IMR-90 (cell line): ENCODE measurements around the gene TENM4. TPM values are rescaled to one million over a fixed set of nuclear protein-coding genes. Genes with fewer than 3 reads are reported as not detected.

Source experiments
- ATAC-seq: fragments of 200-7000 bp; cut with Tn5 transposase; 2 replicates; pipeline ENCODE4 v1.9.1; 2020; ENCODE audit warnings: low read depth, mild to moderate bottlenecking, moderate library complexity
- BruUV-seq: library from RNA; stranded (reverse); fragments of 400-500 nt; replicated peaks from 2 replicates; lab custom pipeline; 2021; lab: Mats Ljungman, UMichigan
- CTCF ChIA-PET: fragments of 300-600 bp; formaldehyde crosslinking; extraction: SDS; loops from one replicate; lab custom pipeline; 2021; ENCODE audit warnings: antibody characterized with exemption; lab: Yijun Ruan, JAX
- POLR2A ChIA-PET: fragments of 300-600 bp; sonication (Branson Sonifier 250); formaldehyde crosslinking; loops from one replicate; lab custom pipeline; 2022; ENCODE audit warnings: antibody characterized with exemption; ENCODE audit not compliant: unreplicated experiment; lab: Charles Lee
- DNase-seq: peaks from one replicate; pipeline ENCODE4 v3.0.0; 2013
- H2AFZ ChIP-seq: replicated peaks from 2 replicates; pipeline ENCODE3; 2013; ENCODE audit warnings: low read length, mild to moderate bottlenecking; ENCODE audit not compliant: poor library complexity
- H2AK5ac ChIP-seq: 2 replicates; pipeline ENCODE4 v1.6.1; 2013; ENCODE audit warnings: low read depth, low read length, inconsistent platforms
- H2AK9ac ChIP-seq: replicated peaks from 2 replicates; pipeline ENCODE3; 2013; ENCODE audit warnings: mild to moderate bottlenecking, low read depth, low read length, moderate library complexity; ENCODE audit not compliant: poor library complexity
- H2BK120ac ChIP-seq: 2 replicates; pipeline ENCODE4 v1.6.1; 2013; ENCODE audit warnings: low read depth, low read length, inconsistent platforms
- H2BK15ac ChIP-seq: 3 replicates; pipeline ENCODE4 v1.6.1; 2013; ENCODE audit warnings: low read depth, low read length, inconsistent platforms
- H2BK20ac ChIP-seq: 2 replicates; pipeline ENCODE4 v1.6.1; 2013; ENCODE audit warnings: low read depth, mild to moderate bottlenecking, inconsistent platforms, low read length, moderate library complexity
- H2BK5ac ChIP-seq: 2 replicates; pipeline ENCODE4 v1.6.1; 2013; ENCODE audit warnings: mild to moderate bottlenecking, low read depth, low read length, inconsistent platforms; ENCODE audit not compliant: poor library complexity, severe bottlenecking
- H3K14ac ChIP-seq: replicated peaks from 2 replicates; pipeline ENCODE4 v1.6.1; 2013; ENCODE audit warnings: low read depth, low read length, inconsistent platforms
- H3K18ac ChIP-seq: 2 replicates; pipeline ENCODE4 v1.6.1; 2013; ENCODE audit warnings: low read depth, low read length, control low read depth
- H3K23ac ChIP-seq: 2 replicates; pipeline ENCODE4 v1.6.1; 2013; ENCODE audit warnings: low read depth, low read length, inconsistent platforms
- H3K27ac ChIP-seq: 2 replicates; pipeline ENCODE4 v1.5.1; 2013; ENCODE audit warnings: mild to moderate bottlenecking, control low read depth, low read length; ENCODE audit not compliant: insufficient read depth
- H3K27me3 ChIP-seq: 2 replicates; pipeline ENCODE4 v1.6.1; 2013; ENCODE audit warnings: low read length; ENCODE audit not compliant: control insufficient read depth, insufficient read depth
- H3K36me3 ChIP-seq: 2 replicates; pipeline ENCODE4 v1.6.1; 2013; ENCODE audit warnings: low read length, mixed read lengths; ENCODE audit not compliant: control insufficient read depth, insufficient read depth
- H3K4ac ChIP-seq: 2 replicates; pipeline ENCODE4 v1.6.1; 2013; ENCODE audit warnings: low read depth, low read length, inconsistent platforms
- H3K4me1 ChIP-seq: 2 replicates; pipeline ENCODE4 v1.6.1; 2013; ENCODE audit warnings: low read length, mixed read lengths; ENCODE audit not compliant: control insufficient read depth, insufficient read depth
- H3K4me2 ChIP-seq: 2 replicates; pipeline ENCODE4 v1.6.1; 2013; ENCODE audit warnings: low read depth, mild to moderate bottlenecking, control low read depth, low read length, moderate library complexity
- H3K4me3 ChIP-seq: 2 replicates; pipeline ENCODE4 v1.5.1; 2013; ENCODE audit warnings: low read depth, mild to moderate bottlenecking, control low read depth, low read length, moderate library complexity; ENCODE audit not compliant: insufficient read depth
- H3K56ac ChIP-seq: 2 replicates; pipeline ENCODE4 v1.6.1; 2013; ENCODE audit warnings: low read length, inconsistent platforms; ENCODE audit not compliant: insufficient read depth; ENCODE audit errors: extremely low read depth
- H3K79me1 ChIP-seq, 2 experiments: 2 replicates each; pipeline ENCODE4 v1.6.1; 2013; ENCODE audit warnings: low read length in 2 of 2, inconsistent platforms in 1 of 2, low read depth in 1 of 2
- H3K9ac ChIP-seq: 2 replicates; pipeline ENCODE4 v1.6.1; 2013; ENCODE audit warnings: low read depth, low read length, control low read depth
- H3K9me1 ChIP-seq: 2 replicates; pipeline ENCODE4 v1.6.1; 2013; ENCODE audit warnings: low read length, inconsistent platforms; ENCODE audit not compliant: insufficient read depth
- H3K9me3 ChIP-seq: 2 replicates; pipeline ENCODE4 v1.6.1; 2013; ENCODE audit warnings: low read length; ENCODE audit not compliant: control insufficient read depth, insufficient read depth
- H4K20me1 ChIP-seq: 2 replicates; pipeline ENCODE4 v1.6.1; 2013; ENCODE audit warnings: low read length, inconsistent platforms; ENCODE audit not compliant: insufficient read depth
- H4K5ac ChIP-seq: 2 replicates; pipeline ENCODE4 v1.6.1; 2013; ENCODE audit warnings: mild to moderate bottlenecking, low read depth, low read length, control low read depth
- H4K8ac ChIP-seq, 2 experiments: 2 replicates each; pipeline ENCODE4 v1.6.1; 2013; ENCODE audit warnings: low read depth in 2 of 2, low read length in 2 of 2, control low read depth in 1 of 2, inconsistent platforms in 1 of 2
- H4K91ac ChIP-seq: 2 replicates; pipeline ENCODE4 v1.6.1; 2013; ENCODE audit warnings: low read depth, low read length, inconsistent platforms; ENCODE audit not compliant: insufficient read depth
- BHLHE40 ChIP-seq: fragments of 150-350 bp; IDR thresholded peaks from 2 replicates; pipeline ENCODE4 v1.6.1; 2016; ENCODE audit warnings: mild to moderate bottlenecking, low read depth, low read length
- CHD1 ChIP-seq: IDR thresholded peaks from 2 replicates; pipeline ENCODE4 v1.6.1; 2012; ENCODE audit warnings: low read depth, low read length, improper control_type of control experiment
- CTCF ChIP-seq: conservative IDR thresholded peaks from 2 replicates; pipeline ENCODE4 v1.5.1; 2012; ENCODE audit warnings: mild to moderate bottlenecking, low read depth, low read length, improper control_type of control experiment
- MAZ ChIP-seq: IDR thresholded peaks from 2 replicates; pipeline ENCODE4 v1.6.1; 2012; ENCODE audit warnings: low read depth, mild to moderate bottlenecking, low read length, improper control_type of control experiment, moderate library complexity, borderline replicate concordance
- RAD21 ChIP-seq: IDR thresholded peaks from 2 replicates; pipeline ENCODE4 v1.6.1; 2012; ENCODE audit warnings: low read length, improper control_type of control experiment
- RFX5 ChIP-seq: IDR thresholded peaks from 2 replicates; pipeline ENCODE4 v1.8.0; 2012; ENCODE audit warnings: low read depth, mild to moderate bottlenecking, low read length, moderate library complexity
- SMC3 ChIP-seq: fragments of 150-350 bp; IDR thresholded peaks from 2 replicates; pipeline ENCODE4 v1.6.1; 2016; ENCODE audit warnings: low read depth, mild to moderate bottlenecking, antibody characterized with exemption, low read length, moderate library complexity
- WGBS, 2 experiments: methylation state at CpG; one replicate each; pipeline versions ENCODE4 v1.1.5 to v1.1.7; 2013; ENCODE audit warnings: missing lambda C conversion rate in 2 of 2; ENCODE audit not compliant: insufficient read length in 1 of 2; ENCODE audit errors: extremely low coverage in 2 of 2; 5-methylcytosine and 5-hydroxymethylcytosine counted together
- dilution Hi-C: fragments of 300-500 bp; cut with HindIII; formaldehyde crosslinking; loops from one replicate; pipeline ENCODE4 v1.14.3; 2018; ENCODE audit warnings: low sequenced_read_pairs; ENCODE audit not compliant: unreplicated experiment
- in situ Hi-C: fragments of 300-500 bp; cut with MboI; formaldehyde crosslinking; loops from 3 replicates; pipeline ENCODE4 v1.14.3; 2019; ENCODE audit warnings: low sequenced_read_pairs, inconsistent platforms, mixed read lengths
- intact Hi-C: fragments of 100-400 bp; cut with micrococcal nuclease; formaldehyde crosslinking; loops from 2 replicates; pipeline ENCODE4 v1.10.0; 2022
- polyA plus RNA-seq, 3 experiments: library from polyadenylated mRNA; depleted of rRNA; stranded (reverse); fragments of >200 nt; gene quantifications; 2 replicates each; pipeline ENCODE4 v1.2.3, GENCODE V29; 2012; ENCODE audit warnings: low replicate concordance in 1 of 3
- total RNA-seq: library from RNA; depleted of rRNA; stranded (reverse); fragments of >200 nt; gene quantifications from 2 replicates; pipeline ENCODE4 v1.2.3, GENCODE V29; 2012

The TENM4 gene
- total and polyA plus RNA-seq, 2 of the 4 experiments (the other 2 are of a cell fraction), result 7.4 to 9.0 TPM

- no peak overlapping the region for H2BK15ac ChIP-seq
- H4K5ac ChIP-seq, result no peak overlapping the region
- no peak overlapping the region for H4K8ac ChIP-seq
- CTCF ChIA-PET, result no interaction called here
- peaks cover 10% of the 10 kb centered on the region for H3K27me3 ChIP-seq
- H2AK9ac ChIP-seq, result no peak overlapping the region
- POLR2A ChIA-PET, result no interaction called here
- H3K18ac ChIP-seq, result no peak overlapping the region
- no peak overlapping the region for H3K4ac ChIP-seq
- TF ChIP-seq CHD1, result no peak
- TF ChIP-seq SMC3, result no peak
- no peak for TF ChIP-seq BHLHE40
- TF ChIP-seq CTCF, result no peak
- no peak for TF ChIP-seq MAZ
- no peak for TF ChIP-seq RAD21
- TF ChIP-seq RFX5, result no peak
- in situ Hi-C loops, result no loop called here
- H3K36me3 ChIP-seq, result no peaks in the 10 kb centered on the region
- ATAC-seq (no peak), DNase-seq (no peak)
- H3K9me1 ChIP-seq, result 0 out of 2 replicates have a peak, but pooled peaks cover 5% of the 10 kb centered on the region
- no peak overlapping the region for H2BK5ac ChIP-seq
- H2AFZ ChIP-seq, result no peak overlapping the region
- H3K23ac ChIP-seq, result no peak overlapping the region
- H3K56ac ChIP-seq, result no peak overlapping the region
- no peak overlapping the region for H2AK5ac ChIP-seq
- no peaks in the 10 kb centered on the region for H4K20me1 ChIP-seq
- H3K14ac ChIP-seq, result no peak overlapping the region
- H3K27ac ChIP-seq, result no peak overlapping the region
- H3K4me2 ChIP-seq, result no peak overlapping the region
- BruUV-seq, result no TSS peak
- no peak overlapping the region for H3K4me3 ChIP-seq
- no peaks in the 10 kb centered on the region for H3K9me3 ChIP-seq
- no peak overlapping the region for H2BK120ac ChIP-seq
- no peaks in the 10 kb centered on the region for H3K79me1 ChIP-seq
- intact Hi-C loops, result no loop called here
- peaks cover 1% of the 10 kb centered on the region; the same call in 1 of the 2 replicates for H3K4me1 ChIP-seq
- no peak overlapping the region for H2BK20ac ChIP-seq
- H3K9ac ChIP-seq, result no peak overlapping the region
- H4K91ac ChIP-seq, result no peak overlapping the region
- dilution Hi-C loops, result no loop called here
- 38% methylated on average over 3 of the region's 7 CpGs; no CpG with 5 or more reads in 1 of the 2 experiments for WGBS, 2 experiments
Observed at GRCh38 chr11:79471071-79471844, 30.4 kb upstream of the TENM4 start.
